ENCODE results near the gene NRF1. TPM values are rescaled to one million over a fixed set of nuclear protein-coding genes. Genes with fewer than 3 reads are reported as not detected.

Gene NRF1
- total and polyA plus RNA-seq, 10 of the 15 experiments (the other 5 are each of a cell fraction or from before 2014, with no cell fraction given) = 3.5 to 23.1 (median 13.5) TPM

DNA sequence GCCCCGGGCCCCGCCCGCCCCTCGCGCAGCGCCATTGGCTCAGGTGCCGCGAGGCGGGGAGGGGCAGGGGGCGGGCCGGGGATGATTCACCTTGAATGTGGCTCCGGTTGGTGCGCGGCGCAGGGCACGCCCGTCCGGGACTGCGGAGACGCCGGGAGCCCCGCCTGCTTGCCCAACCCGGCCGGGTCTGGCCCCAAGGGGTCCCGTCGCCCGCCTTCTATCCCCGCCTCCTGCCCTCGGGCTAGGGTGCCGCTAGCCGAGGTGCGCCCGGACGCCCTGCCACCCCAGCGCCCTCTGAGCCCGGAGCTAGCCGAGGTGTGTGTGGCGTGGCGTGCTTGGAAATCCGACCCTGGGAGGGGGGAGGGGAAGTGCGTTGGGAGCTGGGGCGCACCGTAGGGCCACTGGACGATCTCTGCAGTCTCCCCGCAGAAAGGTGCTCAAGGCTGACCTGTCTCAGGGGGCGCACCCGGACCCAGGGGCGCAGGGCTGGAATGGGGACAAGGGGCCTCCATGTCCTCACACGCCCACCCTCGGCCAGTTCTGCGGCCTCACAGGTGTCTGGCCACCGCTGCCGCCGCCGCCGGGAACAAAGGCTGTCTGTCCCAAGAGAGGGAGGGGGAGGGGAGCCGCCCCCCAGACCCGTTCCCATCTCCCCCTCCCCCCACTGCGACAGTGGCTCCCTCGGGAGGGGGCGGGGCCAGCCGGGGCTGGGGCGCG, 168.9 kb downstream of the NRF1 start:
- peak overlapping the region; percentile 74 for H3K4me3 ChIP-seq
- TF ChIP-seq SIN3A (IDR thresholded peaks at IDR 0.05; ENCODE audit: low read depth, low read length) (no peak), CHD1 (IDR thresholded peaks at IDR 0.05; ENCODE audit: low read depth, low read length) (no peak), BHLHE40 (IDR thresholded peaks at IDR 0.05; ENCODE audit: borderline replicate concordance in 1 of 2, low read depth in 2 of 2, low read length in 1 of 2) (no peak), PAX5 (IDR thresholded peaks at IDR 0.05; ENCODE audit: borderline replicate concordance, low read depth, low read length) (no peak), BCL3 (IDR thresholded peaks at IDR 0.05; ENCODE audit: borderline replicate concordance, insufficient read depth, low read depth, low read length, poor library complexity, severe bottlenecking) (no peak), RFX5 (IDR thresholded peaks at IDR 0.05; ENCODE audit: low read depth, low read length) (no peak), TBL1XR1 (IDR thresholded peaks at IDR 0.05; ENCODE audit: low read depth, low read length) (no peak), KDM1A (IDR thresholded peaks at IDR 0.05; ENCODE audit: borderline replicate concordance) (no peak)
- TF ChIP-seq, protein P1, sequence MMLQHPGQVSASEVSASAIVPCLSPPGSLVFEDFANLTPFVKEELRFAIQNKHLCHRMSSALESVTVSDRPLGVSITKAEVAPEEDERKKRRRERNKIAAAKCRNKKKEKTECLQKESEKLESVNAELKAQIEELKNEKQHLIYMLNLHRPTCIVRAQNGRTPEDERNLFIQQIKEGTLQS (IDR thresholded peaks at IDR 0.05; ENCODE audit: borderline replicate concordance, extremely low read depth, low read depth, low read length) = no peak
- TF ChIP-seq, protein P2, sequence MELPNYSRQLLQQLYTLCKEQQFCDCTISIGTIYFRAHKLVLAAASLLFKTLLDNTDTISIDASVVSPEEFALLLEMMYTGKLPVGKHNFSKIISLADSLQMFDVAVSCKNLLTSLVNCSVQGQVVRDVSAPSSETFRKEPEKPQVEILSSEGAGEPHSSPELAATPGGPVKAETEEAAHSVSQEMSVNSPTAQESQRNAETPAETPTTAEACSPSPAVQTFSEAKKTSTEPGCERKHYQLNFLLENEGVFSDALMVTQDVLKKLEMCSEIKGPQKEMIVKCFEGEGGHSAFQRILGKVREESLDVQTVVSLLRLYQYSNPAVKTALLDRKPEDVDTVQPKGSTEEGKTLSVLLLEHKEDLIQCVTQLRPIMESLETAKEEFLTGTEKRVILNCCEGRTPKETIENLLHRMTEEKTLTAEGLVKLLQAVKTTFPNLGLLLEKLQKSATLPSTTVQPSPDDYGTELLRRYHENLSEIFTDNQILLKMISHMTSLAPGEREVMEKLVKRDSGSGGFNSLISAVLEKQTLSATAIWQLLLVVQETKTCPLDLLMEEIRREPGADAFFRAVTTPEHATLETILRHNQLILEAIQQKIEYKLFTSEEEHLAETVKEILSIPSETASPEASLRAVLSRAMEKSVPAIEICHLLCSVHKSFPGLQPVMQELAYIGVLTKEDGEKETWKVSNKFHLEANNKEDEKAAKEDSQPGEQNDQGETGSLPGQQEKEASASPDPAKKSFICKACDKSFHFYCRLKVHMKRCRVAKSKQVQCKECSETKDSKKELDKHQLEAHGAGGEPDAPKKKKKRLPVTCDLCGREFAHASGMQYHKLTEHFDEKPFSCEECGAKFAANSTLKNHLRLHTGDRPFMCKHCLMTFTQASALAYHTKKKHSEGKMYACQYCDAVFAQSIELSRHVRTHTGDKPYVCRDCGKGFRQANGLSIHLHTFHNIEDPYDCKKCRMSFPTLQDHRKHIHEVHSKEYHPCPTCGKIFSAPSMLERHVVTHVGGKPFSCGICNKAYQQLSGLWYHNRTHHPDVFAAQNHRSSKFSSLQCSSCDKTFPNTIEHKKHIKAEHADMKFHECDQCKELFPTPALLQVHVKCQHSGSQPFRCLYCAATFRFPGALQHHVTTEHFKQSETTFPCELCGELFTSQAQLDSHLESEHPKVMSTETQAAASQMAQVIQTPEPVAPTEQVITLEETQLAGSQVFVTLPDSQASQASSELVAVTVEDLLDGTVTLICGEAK (IDR thresholded peaks at IDR 0.05; ENCODE audit: borderline replicate concordance) = no peak
- peak overlapping the region; percentile 90 for H3K4me2 ChIP-seq (ENCODE audit: control insufficient read depth, insufficient read depth)
- H3K9me3 ChIP-seq (replicated peaks; ENCODE audit: control insufficient read depth, insufficient read depth, low read length) = no peaks in the 10 kb centered on the region; the same call in 2 of the 3 replicates
- in situ Hi-C loops (cut with MboI) = no loop called here
- peaks cover 23 to 30% of the 10 kb centered on the region in 2 experiments for H3K27me3 ChIP-seq (replicated peaks in 1 of 2; ENCODE audit: control insufficient read depth in 2 of 2, insufficient read depth in 2 of 2, low read length in 1 of 2)
- ATAC-seq (peak; percentile 64), FAIRE-seq (peak; percentile 31), DNase-seq (ENCODE audit: low read depth, low spot score) (no peak)
- ChIA-PET SMC1A (ENCODE audit: uncharacterized antibody, unreplicated experiment) (no interaction called here), RAD21 (ENCODE audit: unreplicated experiment) (no interaction called here), CTCF (interaction anchor here (1.0 kb wide), 1 partner anchor 112 kb away, joined by 3 read pairs; no protein-coding TSS in a partner anchor), POLR2A (interaction anchor here (0.8 kb wide), 1 partner anchor 10 kb away, joined by 3 read pairs; no protein-coding TSS in a partner anchor)
- peaks cover 17% of the 10 kb centered on the region for H3K4me1 ChIP-seq (ENCODE audit: control insufficient read depth, insufficient read depth, low read length)
- H3K36me3 ChIP-seq (ENCODE audit: control insufficient read depth in 2 of 2, insufficient read depth in 2 of 2, low read length in 1 of 2) = no peaks in the 10 kb centered on the region
- H4K20me1 ChIP-seq (ENCODE audit: control insufficient read depth, insufficient read depth) = no peaks in the 10 kb centered on the region
- H2AFZ ChIP-seq (ENCODE audit: control insufficient read depth, low read depth, low read length) = 0 out of 2 replicates have a peak overlapping the region, but pooled peaks have one; percentile 43
- no peak overlapping the region for H3K9ac ChIP-seq (ENCODE audit: control insufficient read depth, insufficient read depth, low read length)
- WGBS (ENCODE audit: insufficient coverage, insufficient replicate concordance, low lambda C conversion rate, missing lambda C conversion rate) = under 1% methylated on average over 37 of the region's 64 CpGs
- no peaks in the 10 kb centered on the region for H3K79me2 ChIP-seq (ENCODE audit: control insufficient read depth, insufficient read depth, low read length)
- intact Hi-C loops (cut with micrococcal nuclease; ENCODE audit: unreplicated experiment) = no loop called here
- no peak overlapping the region for H3K27ac ChIP-seq (ENCODE audit: control insufficient read depth, insufficient read depth)
- no TSS peak for BruUV-seq (replicated peaks)
